HG02610 (cell line): ENCODE results near the gene PI3.

Experiments
- ATAC-seq: cut with Tn5 transposase; IDR thresholded peaks from one replicate; pipeline ENCODE4 v1.9.1; 2021; ENCODE audit warnings: mild to moderate bottlenecking, moderate library complexity; ENCODE audit not compliant: unreplicated experiment

Gene PI3

GRCh38 chr20:45183084-45183483 is 8.4 kb downstream of the PI3 start:
- no peak for ATAC-seq

- no peak for ATAC-seq
These were observed 13.0 kb downstream of the PI3 start for GRCh38 chr20:45187693-45188092.

GRCh38 chr20:45189067-45189609 is 14.4 kb downstream of the PI3 start:
- no peak for ATAC-seq

GRCh38 chr20:45189861-45190260 is 15.2 kb downstream of the PI3 start:
- ATAC-seq: no peak

DNA sequence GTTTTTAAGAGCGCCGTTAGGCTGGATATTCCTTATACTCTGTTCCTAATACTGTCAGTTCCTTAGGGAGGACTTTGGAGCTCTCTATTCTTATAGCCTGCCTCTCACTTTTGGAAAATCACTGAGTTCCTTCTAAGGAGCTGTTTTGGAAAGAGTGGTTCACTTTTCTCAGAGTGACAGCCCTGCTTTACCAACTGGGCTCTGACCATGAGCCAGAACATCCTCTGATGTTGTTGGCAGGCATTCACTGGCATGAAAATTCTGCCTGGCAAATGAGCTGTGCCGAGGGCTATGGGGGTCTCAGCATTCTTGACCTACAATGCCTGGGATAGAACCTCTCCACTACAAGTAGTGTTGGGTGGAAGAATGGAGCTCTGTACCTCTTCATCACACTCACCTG is 17.2 kb downstream of the PI3 start:
- ATAC-seq: no peak

DNA sequence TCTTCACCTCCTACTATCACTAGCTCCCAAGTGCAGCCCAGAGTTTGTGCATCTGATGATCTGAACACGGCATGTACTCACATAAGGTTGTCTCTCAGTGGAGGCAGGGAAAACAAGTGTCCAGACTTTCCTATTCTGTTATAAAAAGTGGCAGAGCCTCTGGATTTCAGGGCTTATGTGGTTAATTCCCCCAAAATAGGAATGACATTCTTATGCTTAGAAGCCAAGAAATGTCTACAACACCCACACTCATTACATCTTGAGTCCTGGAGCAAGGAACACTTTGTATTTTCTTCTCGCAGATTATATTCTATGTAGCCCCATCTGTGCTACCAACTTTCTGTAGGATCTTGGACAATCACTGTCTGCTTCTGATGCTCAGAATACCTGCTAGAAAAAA is 18.6 kb downstream of the PI3 start:
- no peak for ATAC-seq

- no peak for ATAC-seq
These were observed 32.0 kb downstream of the PI3 start, which contains the start of gene SEMG1 for GRCh38 chr20:45206725-45207124. SEMG1 (plus strand) TSS chr20:45207033; CDS start chr20:45207054, 21 bp downstream.

GRCh38 chr20:45209924-45210323 is 35.2 kb downstream of the PI3 start:
- ATAC-seq: no peak

DNA sequence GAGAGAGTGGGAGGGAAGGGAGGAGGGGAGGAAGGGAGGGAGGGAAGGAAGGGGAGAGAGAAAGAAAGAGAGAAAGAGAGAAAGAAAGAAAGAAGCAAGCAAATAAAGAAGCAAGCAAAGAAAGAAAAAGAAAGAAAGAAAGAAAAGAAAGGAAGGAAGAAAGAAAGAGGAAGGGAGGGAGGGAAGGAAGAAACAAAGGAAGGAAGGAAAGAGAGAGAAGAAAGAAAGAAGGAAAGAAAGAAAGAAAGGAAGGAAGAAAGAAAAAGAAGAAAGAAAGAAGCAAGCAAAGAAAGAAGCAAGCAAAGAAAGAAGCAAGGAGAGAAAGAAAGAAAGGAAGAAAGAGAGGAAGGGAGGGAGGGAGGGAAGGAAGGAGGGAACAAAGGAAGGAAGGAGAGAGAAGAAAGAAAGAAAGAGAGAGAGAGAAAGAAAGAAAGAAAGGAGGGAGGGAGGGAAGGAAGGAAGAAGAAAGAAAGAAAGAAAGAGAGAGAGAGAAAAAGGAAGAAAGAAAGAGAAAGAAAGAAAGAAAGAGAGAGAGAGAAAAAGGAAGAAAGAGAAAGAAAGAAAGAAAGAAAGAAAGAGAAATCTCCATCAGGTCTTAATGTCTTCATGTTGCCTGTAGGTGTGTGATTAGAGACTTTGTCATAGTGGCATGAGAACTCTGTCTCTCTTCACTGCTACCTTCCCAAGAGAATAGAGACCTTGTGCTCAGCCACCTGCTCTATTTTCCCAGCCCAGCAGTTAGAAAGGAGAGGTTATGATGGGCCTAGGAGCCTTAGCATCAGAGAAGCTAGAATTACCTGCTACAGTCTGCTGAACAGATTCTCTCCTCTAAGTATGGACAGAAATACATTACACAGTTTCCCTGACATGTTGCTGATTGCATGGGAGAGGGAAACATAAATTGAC is 37.1 kb downstream of the PI3 start:
- ATAC-seq: no peak

DNA sequence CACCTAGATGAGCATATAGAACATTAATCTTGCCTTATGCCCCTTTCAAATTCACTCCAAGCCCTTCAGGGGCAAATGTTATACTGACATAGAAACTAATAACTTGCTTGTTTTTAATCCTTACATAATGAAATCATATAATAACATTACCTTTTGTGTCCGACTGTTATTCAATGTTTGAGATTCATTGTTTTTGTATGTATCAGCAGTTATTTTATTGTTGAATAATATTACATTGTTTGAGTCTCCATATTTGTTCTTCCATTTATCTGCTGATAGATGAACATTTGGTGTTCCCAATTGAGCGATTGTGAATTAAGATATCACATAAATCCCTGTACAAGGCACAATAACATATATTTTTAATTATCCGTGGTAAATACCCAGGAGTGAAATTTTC is 38.1 kb downstream of the PI3 start:
- no peak for ATAC-seq

- no peak for ATAC-seq
These were observed 43.4 kb downstream of the PI3 start for GRCh38 chr20:45218124-45218523.

DNA sequence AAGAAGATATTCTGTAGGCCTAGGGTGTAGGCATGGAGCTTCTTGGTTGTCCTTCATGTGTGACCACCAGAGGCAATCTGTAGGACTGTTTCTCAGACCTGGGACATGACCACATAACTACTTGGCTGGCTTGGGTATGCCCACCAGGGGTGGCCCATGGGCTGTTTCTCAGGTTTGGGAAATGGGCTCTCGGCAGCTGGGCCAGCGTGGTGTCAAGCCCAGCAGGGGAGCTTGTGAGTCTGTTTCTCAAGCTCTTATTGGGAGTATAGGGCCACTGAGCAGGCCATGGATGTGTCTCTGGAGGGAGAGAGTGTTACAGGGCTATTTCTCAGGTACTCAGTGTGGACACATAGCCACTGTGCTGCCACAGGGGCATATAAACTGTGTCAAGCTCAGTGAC is 43.9 kb downstream of the PI3 start:
- no peak for ATAC-seq

DNA sequence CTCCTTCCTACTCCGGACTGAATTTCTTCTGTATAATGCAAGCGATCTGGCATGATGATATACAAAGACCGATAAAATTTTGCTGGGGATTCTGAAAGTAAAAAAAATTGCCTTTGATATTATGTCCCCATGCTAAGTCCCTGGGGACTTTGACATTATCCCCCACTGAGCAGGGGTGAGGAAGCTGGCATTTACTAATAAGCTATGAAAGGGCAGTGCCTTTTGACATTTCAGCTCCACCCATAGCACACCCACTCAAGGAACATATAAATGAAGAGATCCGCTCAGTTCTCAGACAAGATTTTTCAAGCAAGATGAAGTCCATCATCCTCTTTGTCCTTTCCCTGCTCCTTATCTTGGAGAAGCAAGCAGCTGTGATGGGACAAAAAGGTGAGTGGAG is 46.4 kb downstream of the PI3 start, which contains the start of gene SEMG2:
TSS of gene SEMG2 (plus strand) at position 298 of the 400 bp plus-strand sequence. CDS start at position 315, 17 bp downstream.
- no peak for ATAC-seq

GRCh38 chr20:45223136-45223535 is 48.4 kb downstream of the PI3 start:
- no peak for ATAC-seq
